Neural cell (in vitro differentiated cells): ENCODE results near the gene HMGB1. TPM values are rescaled to one million over a fixed set of nuclear protein-coding genes. Genes with fewer than 3 reads are reported as not detected.
A peak's percentile ranks its signal among the peaks of the same experiment; 100 is the strongest.

ENCODE experiments used
- H2AFZ ChIP-seq: fragments of 200-600, 300-800 bp; sonication (generic), shearing (Covaris generic); 2 replicates; pipeline ENCODE4 v1.6.0; 2014; ENCODE audit warnings: low read depth, mild to moderate bottlenecking, antibody characterized with exemption, low read length, moderate library complexity
- H3F3A ChIP-seq: fragments of 200-600 bp; shearing (Covaris generic); 2 replicates; pipeline ENCODE4 v1.6.1; 2016; ENCODE audit warnings: mild to moderate bottlenecking, moderate library complexity, mixed read lengths, antibody characterized with exemption, low read length; ENCODE audit not compliant: insufficient read depth, poor library complexity, severe bottlenecking
- H3K27ac ChIP-seq: fragments of 200-600, 300-800 bp; sonication (generic), shearing (Covaris generic); 2 replicates; pipeline ENCODE4 v1.5.1; 2014; ENCODE audit warnings: mild to moderate bottlenecking, low read length, moderate library complexity
- H3K27me3 ChIP-seq: fragments of 300-800, 200-600 bp; sonication (generic), shearing (Covaris generic); 2 replicates; pipeline ENCODE4 v1.6.0; 2014; ENCODE audit warnings: mild to moderate bottlenecking, low read depth, low read length, moderate library complexity; ENCODE audit not compliant: insufficient read depth
- H3K36me3 ChIP-seq: fragments of 300-800, 200-600 bp; sonication (generic), shearing (Covaris generic); 2 replicates; pipeline ENCODE4 v1.5.1; 2014; ENCODE audit warnings: mild to moderate bottlenecking, antibody characterized with exemption, low read length, moderate library complexity; ENCODE audit not compliant: insufficient read depth
- H3K4me2 ChIP-seq: fragments of 300-800, 200-600 bp; sonication (generic), shearing (Covaris generic); 2 replicates; pipeline ENCODE4 v1.6.0; 2014; ENCODE audit warnings: mild to moderate bottlenecking, low read length
- H3K4me3 ChIP-seq: fragments of 300-800, 200-600 bp; sonication (generic), shearing (Covaris generic); 2 replicates; pipeline ENCODE4 v1.5.1; 2014; ENCODE audit warnings: mild to moderate bottlenecking, low read length, moderate library complexity
- H3K79me2 ChIP-seq: fragments of 200-600 bp; shearing (Covaris generic); replicated peaks from 2 replicates; pipeline ENCODE4 v1.6.0; 2014; ENCODE audit warnings: mild to moderate bottlenecking, low read length, moderate library complexity; ENCODE audit not compliant: insufficient read depth
- H3K9ac ChIP-seq: fragments of 300-800, 200-600 bp; sonication (generic), shearing (Covaris generic); 2 replicates; pipeline ENCODE4 v1.6.1; 2016; ENCODE audit warnings: mild to moderate bottlenecking, low read length, mixed read lengths
- H3K9me2 ChIP-seq: fragments of 200-600 bp; shearing (Covaris generic); 2 replicates; pipeline ENCODE4 v1.6.1; 2016; ENCODE audit warnings: mild to moderate bottlenecking, low read length, mixed read lengths; ENCODE audit not compliant: insufficient read depth
- H3K9me3 ChIP-seq: fragments of 200-600, 300-800 bp; sonication (generic), shearing (Covaris generic); 2 replicates; pipeline ENCODE4 v1.6.1; 2016; ENCODE audit warnings: mild to moderate bottlenecking, mixed run types, low read length, moderate library complexity, mixed read lengths
- H4K20me1 ChIP-seq: fragments of 200-600 bp; shearing (Covaris generic); 2 replicates; pipeline ENCODE4 v1.6.1; 2016; ENCODE audit warnings: mild to moderate bottlenecking, mixed run types; ENCODE audit not compliant: insufficient read depth
- CTCF ChIP-seq: fragments of 450-650 bp; IDR thresholded peaks from 2 replicates; pipeline ENCODE4 v1.5.1; 2014; ENCODE audit warnings: antibody characterized with exemption, mild to moderate bottlenecking, moderate library complexity; ENCODE audit not compliant: poor library complexity, severe bottlenecking
- EP300 ChIP-seq: fragments of 450-650 bp; conservative IDR thresholded peaks from 2 replicates; pipeline ENCODE4 v1.6.1; 2014; ENCODE audit warnings: antibody characterized with exemption, mild to moderate bottlenecking, moderate library complexity; ENCODE audit not compliant: poor library complexity, severe bottlenecking
- EZH2 ChIP-seq: fragments of 200-600, 300-800 bp; shearing (Covaris generic), sonication (generic); IDR thresholded peaks from 2 replicates; pipeline ENCODE4 v1.6.1; 2014; ENCODE audit warnings: antibody characterized with exemption, low read length, borderline replicate concordance, mild to moderate bottlenecking; ENCODE audit not compliant: insufficient read depth, poor library complexity, severe bottlenecking
- MXI1 ChIP-seq: fragments of 450-650 bp; conservative IDR thresholded peaks from 2 replicates; pipeline ENCODE4 v1.6.1; 2014; ENCODE audit warnings: antibody characterized with exemption, mild to moderate bottlenecking; ENCODE audit not compliant: poor library complexity, severe bottlenecking
- POLR2AphosphoS5 ChIP-seq: IDR thresholded peaks from 2 replicates; pipeline ENCODE4 v1.6.1; 2012
- RAD21 ChIP-seq: fragments of 450-650 bp; conservative IDR thresholded peaks from 2 replicates; pipeline ENCODE4 v1.6.1; 2014; ENCODE audit warnings: antibody characterized with exemption, mild to moderate bottlenecking, moderate library complexity
- SMC3 ChIP-seq: fragments of 450-650 bp; conservative IDR thresholded peaks from 2 replicates; pipeline ENCODE4 v1.6.1; 2014; ENCODE audit warnings: antibody characterized with exemption, mild to moderate bottlenecking, moderate library complexity; ENCODE audit not compliant: poor library complexity
- TAF1 ChIP-seq: IDR thresholded peaks from 2 replicates; pipeline ENCODE4 v1.6.1; 2012; ENCODE audit warnings: low read depth
- polyA minus RNA-seq: library from RNA; depleted of rRNA, polyadenylated mRNA; stranded (reverse); fragments of >200 nt; gene quantifications from 2 replicates; pipeline ENCODE4 v1.2.3, GENCODE V29; 2014
- polyA plus RNA-seq: library from polyadenylated mRNA; depleted of rRNA; stranded (reverse); fragments of >200 nt; gene quantifications from 2 replicates; pipeline ENCODE4 v1.2.3, GENCODE V29; 2014
- TF ChIP-seq, protein P1 (sequence below): IDR thresholded peaks from 2 replicates; pipeline ENCODE4 v1.6.1; 2012; ENCODE audit warnings: borderline replicate concordance

Gene HMGB1
- polyA plus RNA-seq (949 and 1,091 TPM in 2 replicates), polyA minus RNA-seq (250 and 501 TPM in 2 replicates)

DNA sequence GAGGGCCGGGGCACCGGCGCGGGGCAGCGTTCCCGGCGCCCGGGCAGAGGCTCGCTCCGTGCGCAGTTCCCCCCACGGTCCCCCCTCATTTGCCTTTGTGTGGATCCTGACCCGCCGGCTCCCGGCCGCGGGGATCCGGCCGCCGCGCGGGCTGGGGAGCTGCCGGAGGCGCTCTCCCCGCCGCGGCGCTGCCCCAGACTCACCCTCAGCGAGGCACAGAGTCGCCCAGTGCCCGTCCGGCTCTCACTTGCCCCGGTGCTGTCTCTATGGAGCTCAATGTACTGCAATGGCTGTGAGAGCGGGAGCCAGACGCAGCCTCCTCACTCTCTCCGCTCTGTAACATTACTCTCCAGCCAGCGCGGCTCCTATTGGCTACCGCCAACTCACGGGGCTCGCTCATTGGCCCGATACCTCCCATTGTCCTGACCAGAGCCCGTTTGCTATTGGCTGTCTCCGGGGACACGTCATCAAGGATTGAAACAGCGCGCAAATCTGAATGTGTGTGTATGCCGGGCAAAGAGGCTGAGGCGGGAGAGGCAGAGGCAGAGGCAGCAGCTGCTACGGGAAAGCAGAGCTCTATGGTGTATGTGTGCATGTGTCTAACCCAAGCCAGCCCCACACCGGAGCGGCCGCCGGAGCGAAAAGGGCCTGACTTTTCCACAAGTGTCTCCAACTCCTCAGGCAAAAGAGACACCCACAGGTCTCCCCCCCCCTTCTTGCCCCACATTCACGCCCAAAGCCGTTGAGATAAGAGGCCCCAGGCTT, at the start of gene HMGB1:
Gene HMGB1, minus strand, starts transcription at position 344 of the 765 bp plus-strand sequence. CDS start 2,256 bp downstream, outside the sequence.
- H3K79me2 ChIP-seq, result peaks cover 30% of the 10 kb centered on the region
- TF ChIP-seq, protein P1, sequence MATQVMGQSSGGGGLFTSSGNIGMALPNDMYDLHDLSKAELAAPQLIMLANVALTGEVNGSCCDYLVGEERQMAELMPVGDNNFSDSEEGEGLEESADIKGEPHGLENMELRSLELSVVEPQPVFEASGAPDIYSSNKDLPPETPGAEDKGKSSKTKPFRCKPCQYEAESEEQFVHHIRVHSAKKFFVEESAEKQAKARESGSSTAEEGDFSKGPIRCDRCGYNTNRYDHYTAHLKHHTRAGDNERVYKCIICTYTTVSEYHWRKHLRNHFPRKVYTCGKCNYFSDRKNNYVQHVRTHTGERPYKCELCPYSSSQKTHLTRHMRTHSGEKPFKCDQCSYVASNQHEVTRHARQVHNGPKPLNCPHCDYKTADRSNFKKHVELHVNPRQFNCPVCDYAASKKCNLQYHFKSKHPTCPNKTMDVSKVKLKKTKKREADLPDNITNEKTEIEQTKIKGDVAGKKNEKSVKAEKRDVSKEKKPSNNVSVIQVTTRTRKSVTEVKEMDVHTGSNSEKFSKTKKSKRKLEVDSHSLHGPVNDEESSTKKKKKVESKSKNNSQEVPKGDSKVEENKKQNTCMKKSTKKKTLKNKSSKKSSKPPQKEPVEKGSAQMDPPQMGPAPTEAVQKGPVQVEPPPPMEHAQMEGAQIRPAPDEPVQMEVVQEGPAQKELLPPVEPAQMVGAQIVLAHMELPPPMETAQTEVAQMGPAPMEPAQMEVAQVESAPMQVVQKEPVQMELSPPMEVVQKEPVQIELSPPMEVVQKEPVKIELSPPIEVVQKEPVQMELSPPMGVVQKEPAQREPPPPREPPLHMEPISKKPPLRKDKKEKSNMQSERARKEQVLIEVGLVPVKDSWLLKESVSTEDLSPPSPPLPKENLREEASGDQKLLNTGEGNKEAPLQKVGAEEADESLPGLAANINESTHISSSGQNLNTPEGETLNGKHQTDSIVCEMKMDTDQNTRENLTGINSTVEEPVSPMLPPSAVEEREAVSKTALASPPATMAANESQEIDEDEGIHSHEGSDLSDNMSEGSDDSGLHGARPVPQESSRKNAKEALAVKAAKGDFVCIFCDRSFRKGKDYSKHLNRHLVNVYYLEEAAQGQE, result peak; percentile 83
- TF ChIP-seq EZH2 (no peak), MXI1 (peak; percentile 100), CTCF (peak; percentile 33), TAF1 (peak; percentile 85), POLR2AphosphoS5 (peak; percentile 95), EP300 (peak; percentile 49), SMC3 (peak; percentile 76), RAD21 (peak; percentile 65)
- H4K20me1 ChIP-seq, result no peaks in the 10 kb centered on the region
- no peaks in the 10 kb centered on the region for H3K36me3 ChIP-seq
- H3K27me3 ChIP-seq, result no peaks in the 10 kb centered on the region
- no peaks in the 10 kb centered on the region for H3K9me3 ChIP-seq
- H2AFZ ChIP-seq, result no peak within 1 kb of the TSS
- no peaks in the 10 kb centered on the region for H3K9me2 ChIP-seq
- peak within 1 kb of the TSS; percentile 90 for H3K27ac ChIP-seq
- peak within 1 kb of the TSS; percentile 37 for H3K4me2 ChIP-seq
- H3F3A ChIP-seq, result peaks cover 2% of the 10 kb centered on the region
- peak within 1 kb of the TSS; percentile 80 for H3K4me3 ChIP-seq
- peak within 1 kb of the TSS; percentile 88 for H3K9ac ChIP-seq

DNA sequence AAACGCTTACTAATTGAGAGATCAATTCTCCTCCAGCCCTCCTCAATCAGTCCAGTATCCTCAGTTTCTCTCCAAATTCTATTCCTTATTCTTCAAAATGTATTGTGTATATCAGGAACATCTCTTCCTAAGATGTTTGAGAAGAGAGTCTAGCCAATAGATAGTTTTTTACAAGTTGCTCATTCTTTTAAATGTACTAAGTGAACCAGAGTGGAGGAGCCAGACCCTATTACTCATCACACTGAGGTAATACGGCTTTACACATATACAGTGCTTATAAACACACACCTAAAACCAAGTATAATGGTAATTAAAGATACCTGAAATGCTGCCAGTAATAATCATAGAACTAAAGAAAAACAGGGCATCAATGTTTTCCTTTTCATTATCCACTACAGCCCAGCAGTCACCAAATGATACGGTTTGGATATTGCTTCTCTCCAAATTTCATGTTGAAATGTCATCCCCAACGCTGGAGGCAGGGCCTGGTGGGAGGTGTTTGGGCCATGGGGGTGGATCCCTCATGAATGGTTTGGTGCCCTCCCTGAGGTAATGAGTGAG, 45.2 kb upstream of the HMGB1 start:
- H3K4me3 ChIP-seq, result no peak overlapping the region
- no peaks in the 10 kb centered on the region for H3K9me2 ChIP-seq

More for the DNA sequence above, 45.2 kb upstream of the HMGB1 start:
- no peak for TF ChIP-seq POLR2AphosphoS5
- Histone ChIP-seq H3K27me3 (no peaks in the 10 kb centered on the region), H3K79me2 (no peaks in the 10 kb centered on the region), H3K36me3 (no peaks in the 10 kb centered on the region), H3K9ac (no peak overlapping the region), H3F3A (no peaks in the 10 kb centered on the region), H3K27ac (no peak overlapping the region), H3K9me3 (no peaks in the 10 kb centered on the region), H4K20me1 (no peaks in the 10 kb centered on the region), H3K4me2 (no peak overlapping the region), H2AFZ (no peak overlapping the region)
